NCI-H748 (cell line): ENCODE measurements around the gene MLXIP.
"Not testable (repeated sequence)": the region's sequence is repeated elsewhere in the genome, so short reads cannot be mapped to it uniquely, and the experiment has no call there.

ENCODE experiments used
- DNase-seq: peaks from one replicate; lab custom pipeline; 2025; ENCODE audit not compliant: unreplicated experiment; lab: John Stamatoyannopoulos, UW

MLXIP gene

DNA sequence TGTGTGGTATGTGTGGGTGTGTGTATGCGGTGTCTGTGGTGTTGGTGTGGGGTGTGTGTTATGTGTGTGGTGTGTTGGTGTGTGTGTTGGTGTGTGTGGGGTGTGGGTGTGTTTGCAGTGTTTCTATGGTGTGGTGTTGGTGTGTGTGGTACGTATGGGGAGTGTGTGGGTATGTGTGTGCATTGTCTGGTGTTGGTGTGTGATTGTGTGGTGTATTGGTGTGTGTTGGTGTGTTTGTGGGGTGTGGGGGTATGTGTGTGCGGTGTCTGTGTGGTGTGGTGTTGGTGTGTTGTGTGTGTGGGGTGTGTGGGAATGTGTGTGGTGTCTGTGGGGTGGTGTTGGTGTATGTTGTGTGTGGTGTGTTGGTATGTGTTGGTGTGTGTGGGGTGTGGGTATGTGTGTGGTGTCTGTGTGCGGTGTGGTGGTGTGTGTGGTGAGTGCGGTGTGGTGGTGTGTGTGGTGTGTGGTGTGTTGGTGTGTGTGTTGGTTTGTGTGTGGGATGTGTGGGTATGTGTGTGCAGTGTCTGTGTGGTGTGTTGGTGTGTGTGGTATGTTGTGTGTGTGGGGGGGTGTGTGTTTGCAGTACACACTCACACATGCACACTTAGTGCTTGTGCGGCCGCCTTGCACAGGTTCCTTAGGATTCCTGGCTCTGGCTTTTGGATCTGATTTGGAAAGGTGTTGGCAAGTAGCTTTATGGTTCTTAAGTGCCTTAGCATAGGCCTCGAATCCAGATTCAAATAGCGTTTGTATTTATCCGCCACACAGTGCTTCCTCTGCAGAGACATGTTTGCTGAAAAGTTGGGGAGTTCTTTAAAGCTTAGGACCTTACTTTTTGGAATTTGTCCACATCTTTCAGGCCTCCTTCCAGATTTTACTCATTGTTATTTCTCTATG, 16.4 kb downstream of the MLXIP start:
- peak; percentile 35 for DNase-seq

DNA sequence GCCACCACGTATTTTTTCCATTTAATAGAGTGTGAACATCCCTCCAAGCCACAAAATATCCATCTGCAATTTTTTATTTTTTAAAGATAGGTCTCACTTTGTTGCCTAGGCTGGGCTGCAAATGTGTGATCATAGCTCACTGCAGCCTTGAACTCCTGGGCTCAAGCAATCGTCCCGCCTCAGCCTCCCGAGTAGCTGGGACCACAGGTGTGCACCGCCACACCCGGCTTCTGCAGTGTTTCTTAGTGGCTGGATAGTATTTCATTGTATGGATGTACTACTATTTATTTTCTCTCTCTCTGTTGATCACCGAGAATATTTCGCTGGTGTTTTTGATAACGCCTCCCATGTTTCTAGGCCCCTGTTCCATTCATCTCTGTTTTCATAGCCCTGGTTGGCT, 17.5 kb downstream of the MLXIP start:
- DNase-seq: no peak

DNA sequence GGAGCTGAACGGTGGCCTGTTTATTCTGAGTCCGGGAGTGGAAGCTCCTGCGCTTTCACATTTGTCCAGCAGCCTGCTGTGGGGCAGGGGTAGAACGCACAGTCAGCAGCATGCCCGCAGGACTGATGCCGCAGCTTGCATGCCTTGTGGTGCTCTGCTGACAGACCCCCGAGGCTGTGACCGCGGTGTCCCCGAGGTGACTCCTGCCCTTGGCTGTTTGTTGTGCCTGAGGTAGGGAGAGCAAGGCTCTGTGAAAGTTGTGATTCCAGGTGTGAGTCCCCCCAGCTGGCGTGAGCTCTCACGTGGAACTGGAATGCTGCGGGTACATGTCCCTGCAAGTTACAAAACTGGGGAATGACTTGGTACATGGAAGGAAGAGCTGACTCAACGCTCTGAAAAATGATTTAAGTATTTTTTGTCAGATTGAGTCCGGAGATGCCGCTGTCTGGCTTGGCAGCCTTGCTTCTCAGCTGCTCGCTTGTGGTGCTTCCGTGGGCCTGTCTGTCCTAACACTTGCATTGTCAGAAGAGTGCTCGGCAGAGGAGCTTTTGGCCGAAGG, 18.1 kb downstream of the MLXIP start:
- no peak for DNase-seq

DNA sequence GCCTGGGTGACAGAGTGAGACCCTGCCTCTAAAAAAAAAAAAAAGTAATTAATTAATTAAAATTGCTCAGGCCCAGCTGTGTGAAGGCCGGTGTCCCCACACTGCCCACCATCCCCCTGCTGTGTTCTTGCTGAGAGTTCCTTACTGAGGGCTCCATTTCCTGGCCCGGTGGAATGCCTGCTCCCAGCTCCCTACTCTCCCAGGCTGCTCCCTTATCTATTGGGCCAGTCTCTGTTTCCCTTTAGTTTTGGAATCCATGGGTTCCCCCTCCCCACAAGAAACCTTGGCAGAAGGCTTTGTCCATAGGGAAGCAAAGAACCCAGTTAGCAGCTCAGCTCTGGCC, 19.0 kb downstream of the MLXIP start:
- no peak for DNase-seq

DNA sequence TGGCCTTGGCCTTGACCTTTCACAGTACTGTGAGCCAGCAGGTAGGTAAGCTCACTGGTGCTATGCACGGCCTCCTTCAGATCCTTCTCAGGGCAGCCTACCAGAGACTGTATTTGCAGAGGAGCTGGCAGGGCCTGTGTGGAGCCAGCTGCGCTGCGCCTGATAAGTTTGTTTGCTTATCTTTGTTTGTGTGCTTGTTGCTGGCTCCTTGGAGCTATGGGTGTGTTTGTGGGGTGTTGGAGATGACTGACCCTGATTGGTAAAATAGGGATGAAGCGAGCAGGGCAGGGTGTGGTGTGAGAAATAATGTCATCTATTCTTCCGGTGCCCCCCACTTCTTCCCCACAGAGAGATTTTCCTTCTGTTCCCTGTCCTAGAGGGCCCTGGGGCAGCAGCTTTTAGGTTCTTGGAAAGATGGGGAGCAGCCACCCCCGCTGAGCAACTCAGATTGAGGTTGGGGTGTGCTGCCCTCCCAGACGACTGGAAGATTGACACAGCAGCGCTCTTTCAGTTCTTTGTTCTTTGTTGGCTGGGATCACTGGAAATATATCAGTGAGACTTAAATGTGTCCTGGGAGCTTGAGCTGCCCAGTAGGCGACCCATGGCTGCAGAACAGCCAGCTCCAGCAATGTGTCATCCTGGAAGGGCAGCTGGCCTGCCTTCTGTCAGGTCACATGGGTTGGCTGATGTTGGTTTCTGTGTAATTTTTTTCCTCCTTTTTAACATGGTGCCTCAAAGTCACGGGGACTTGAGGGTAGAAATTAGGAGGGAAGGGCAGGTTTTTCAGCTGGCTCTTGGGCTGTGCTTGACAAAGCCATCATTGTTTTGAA, 19.6 kb downstream of the MLXIP start:
- DNase-seq: peak; percentile 65

DNA sequence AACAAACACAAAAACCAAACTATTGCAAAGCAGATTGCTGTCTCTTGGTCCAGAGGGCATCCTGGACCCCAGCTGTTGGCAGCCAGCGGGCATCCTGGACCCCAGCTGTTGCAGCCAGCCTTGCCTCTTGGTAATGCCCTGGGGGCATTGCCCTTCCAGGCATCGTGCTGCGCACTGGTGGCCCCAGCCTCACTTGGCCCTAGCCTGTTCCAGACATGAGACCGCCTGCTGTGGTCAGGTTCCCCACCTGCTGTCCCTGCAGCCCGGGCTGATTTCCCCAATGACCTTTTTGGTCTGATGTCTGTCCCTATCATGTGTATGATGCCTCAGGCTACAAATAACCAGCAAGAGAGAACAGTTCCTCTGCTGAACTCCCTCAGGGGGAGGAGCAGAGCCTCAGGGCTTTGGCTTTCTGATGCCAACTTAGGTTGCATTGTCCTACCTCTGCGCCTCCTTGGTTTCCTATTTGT, 20.8 kb downstream of the MLXIP start:
- no peak for DNase-seq

DNA sequence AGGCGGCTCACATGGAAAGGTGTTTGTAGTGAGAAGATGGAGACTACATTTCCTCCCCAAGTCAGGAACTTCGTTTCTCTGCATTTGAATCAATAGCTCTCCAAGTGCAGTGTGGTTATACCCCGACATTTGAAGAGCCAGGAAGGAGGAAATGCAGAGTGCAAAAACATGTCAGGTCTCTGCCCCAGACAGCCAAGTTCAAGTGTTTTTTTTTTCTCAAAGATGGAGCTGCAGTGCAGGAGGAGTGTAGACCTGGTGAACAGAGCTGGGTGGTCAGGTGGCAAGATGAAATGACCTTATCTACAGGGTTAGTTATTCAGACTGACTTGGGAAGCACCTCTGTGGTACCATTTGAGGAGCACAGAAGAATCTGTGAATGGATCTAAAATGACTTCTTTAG, 21.3 kb downstream of the MLXIP start:
- no peak for DNase-seq

DNA sequence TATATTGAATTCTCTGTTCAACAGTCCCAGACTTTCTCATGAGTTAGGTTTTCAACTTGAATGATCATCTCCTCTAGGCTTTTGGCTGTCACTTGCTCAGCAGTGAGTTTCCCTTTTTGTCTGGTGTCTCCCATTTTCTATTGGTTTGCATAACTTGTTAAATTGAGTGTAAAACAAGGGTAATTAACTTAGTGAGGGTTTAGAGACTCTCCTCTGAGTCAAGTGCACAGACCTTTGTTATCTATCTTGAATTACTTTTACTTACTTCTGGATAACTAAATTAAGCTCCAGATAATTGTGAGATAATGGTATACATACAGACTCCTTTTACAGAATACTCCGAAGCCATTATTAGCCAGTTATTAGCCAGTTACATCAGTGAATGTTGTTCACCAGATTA, 22.0 kb downstream of the MLXIP start:
- DNase-seq: no peak

DNA sequence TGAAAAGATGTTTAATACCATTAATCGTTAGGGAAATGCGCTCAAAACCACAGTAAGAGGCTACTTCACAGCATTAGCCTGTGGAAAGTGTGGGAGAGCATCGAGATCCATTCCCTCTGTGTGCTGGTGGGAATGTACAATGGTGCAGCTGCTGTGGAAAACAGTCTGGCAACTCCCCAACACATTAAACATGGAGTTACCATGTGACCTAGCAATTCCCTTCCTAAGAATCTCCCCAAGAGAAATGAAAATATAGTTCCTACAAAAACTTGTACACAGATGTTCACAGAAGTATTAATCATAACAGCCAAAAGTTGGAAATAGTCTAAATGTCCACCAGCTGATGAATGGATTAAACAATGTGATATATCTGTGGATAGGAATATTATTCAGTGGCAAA, 23.8 kb downstream of the MLXIP start:
- DNase-seq: no peak

DNA sequence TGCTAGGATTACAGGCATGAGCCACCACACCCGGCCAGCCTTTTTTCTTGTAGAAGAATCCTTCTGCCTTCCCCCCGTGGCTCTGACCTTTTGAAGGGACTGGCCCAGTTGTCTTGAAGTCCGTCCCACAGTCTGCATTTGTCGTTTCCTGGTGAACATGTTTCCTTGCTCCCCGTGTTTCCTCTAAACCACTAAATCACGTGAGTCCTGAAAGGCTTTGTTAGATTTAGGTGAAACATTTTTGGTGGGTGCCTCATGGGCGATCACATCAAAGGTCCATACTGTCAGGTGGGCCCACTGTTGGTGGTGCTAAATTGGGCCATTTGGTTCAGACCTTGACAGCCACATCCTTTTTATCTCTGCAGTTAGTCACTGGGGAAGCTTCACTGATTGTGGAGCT, 26.3 kb downstream of the MLXIP start:
- no peak for DNase-seq

DNA sequence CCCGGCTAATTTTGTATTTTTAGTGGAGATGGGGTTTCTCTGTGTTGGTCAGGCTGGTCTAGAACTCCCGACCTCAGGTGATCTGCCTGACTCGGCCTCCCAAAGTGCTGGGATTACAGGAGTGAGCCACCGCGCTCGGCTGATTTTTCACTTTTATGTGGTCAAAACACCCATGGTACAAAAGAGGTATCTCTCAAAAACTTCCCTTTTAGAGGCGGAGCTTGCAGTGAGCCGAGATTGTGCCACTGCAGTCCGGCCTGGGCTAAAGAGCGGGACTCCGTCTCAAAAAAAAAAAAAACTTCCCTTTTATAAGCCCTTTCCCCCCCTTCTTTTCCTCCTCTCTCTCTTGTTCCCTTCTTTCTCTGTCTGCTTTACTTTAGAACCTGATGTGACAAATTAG, 26.9 kb downstream of the MLXIP start:
- DNase-seq: not testable (repeated sequence)

DNA sequence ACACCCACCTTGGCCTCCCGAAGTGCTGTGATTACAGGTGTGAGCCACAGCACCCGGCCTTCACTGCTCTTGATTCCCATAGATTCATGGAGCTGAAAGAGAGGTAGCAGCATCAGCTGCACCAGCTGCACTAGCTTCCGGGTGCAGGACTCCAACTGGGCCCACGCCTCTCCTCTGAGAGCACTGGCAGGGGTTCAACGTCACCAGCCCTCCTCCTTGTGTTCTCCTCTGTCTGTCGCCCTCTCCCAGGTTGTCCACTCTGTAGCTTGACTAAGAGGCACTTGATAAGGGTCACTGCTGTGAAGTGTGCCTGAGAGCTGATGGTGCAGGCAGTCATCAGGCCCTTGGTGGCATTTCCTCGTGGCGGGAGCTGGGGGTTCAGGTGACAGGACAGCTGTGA, 28.3 kb downstream of the MLXIP start:
- no peak for DNase-seq

DNA sequence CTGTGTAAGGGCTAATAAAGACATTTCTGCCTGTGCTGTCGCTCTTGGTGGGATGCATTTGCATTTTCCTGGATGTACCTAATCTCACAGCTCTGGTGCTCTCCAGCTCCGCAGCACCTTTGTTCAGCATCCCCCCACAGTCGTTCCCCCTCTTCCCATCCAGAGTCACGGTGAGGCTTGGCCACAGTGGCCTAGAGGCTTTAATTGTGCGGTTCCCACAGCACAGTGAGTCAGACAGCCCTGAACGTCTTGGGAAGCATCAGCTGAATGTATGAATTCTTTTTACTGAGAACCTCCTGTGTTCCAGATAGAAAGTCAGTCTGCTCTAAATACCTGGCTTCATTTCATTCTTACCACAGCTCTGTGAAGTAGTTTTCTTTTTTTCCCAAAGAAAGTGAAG, 28.7 kb downstream of the MLXIP start:
- DNase-seq: no peak

DNA sequence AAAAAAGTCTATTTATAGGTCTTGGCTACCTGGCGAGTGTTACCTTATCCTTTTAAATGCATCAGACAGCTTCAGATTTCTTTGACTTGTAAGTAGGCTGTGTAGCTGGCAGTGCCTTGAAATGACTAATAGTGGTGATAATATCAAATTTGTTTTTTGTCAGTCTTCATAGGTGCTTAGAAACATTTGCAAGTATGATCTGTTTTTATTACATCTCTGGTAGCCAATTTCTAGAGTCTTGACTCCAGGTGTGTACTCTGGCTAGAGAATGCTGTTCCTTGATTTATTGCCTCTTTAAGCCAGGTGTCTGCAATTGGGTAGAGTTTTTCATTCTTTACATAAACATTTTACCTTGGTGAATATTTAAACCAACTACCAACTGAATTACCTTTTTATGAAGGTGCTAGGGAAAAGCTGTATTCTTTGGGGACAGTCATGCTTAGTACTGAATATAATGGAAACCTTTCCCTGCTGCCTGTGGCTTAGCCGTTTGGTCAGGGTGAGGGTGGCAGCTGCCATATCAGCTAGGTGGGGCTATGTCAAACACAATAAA, 32.6 kb downstream of the MLXIP start:
- no peak for DNase-seq

DNA sequence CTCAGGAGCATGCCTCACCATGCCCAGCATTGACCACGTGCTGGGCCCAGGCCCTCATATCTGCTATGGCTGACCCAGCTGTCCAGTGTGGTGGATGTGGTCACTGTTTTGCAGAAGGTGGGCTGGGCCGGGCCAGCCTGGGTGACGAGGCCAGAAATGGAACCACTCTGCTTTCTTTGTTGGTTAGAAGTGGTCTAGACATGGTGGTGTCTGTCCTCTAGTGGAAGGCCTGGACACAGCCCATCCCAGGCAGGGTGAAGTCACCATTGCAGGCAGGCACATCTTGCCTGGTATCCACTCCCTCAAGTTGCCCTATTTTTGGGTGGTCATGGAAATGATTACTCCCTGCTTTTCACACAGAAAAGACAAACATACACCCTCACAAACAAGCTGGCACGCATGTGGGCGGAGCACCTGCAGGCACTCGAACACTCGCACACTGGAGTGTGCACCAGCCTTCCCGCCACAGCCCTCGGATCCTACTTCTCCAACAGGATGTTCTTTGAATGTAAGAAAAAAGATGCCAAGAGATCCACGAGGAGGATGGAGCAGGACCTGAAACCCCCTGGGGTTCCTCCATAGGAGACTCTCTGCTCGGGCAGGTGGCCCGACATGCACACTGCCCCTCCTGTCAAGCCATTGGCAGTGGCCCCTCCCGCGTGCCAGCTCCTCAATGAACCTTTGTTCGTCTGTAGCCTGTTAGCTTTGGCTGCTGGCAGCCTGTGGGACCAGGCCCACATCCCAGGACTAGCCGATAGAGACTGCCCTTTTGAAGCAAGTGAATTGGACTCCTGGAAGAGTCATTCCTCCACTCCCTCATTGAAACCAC, 38.4 kb downstream of the MLXIP start:
- no peak for DNase-seq

DNA sequence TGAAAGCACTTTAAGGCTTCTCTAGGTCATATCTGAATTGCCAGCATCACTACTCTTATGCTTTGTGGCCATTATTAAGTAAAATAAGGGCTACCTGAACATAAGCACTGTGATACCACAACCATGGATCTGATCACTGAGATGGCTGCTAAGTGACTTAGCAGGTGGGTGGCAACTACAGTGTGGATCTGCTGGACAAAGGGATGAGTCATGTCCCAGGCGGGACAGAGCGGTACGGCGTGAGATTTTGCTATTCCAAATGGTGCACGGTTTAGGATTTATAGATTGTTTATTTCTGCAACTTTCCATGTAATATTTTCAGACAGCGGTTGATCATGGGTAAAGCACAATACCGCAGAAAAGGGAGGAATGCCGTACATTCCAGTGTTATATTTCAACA, 39.4 kb downstream of the MLXIP start:
- DNase-seq: no peak

DNA sequence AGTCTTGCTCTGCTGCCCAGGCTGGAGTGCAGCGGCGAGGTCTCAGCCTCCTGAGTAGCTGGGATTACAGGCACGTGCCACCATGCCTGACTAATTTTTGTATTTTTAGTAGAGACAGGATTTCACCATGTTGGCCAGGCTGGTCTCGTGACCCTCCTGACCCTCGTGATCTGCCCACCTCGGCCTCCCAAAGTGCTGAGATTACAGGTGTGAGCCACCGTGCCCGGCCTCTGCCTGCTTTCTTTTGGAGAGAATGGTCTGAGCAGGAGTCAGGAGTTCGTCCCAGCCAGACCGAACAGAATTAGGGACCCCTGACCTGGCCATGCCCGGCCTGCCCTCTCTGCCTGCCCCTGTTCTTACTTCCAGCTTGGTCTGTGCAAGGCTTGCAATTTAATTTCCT, 42.8 kb downstream of the MLXIP start:
- DNase-seq: not testable (repeated sequence)

DNA sequence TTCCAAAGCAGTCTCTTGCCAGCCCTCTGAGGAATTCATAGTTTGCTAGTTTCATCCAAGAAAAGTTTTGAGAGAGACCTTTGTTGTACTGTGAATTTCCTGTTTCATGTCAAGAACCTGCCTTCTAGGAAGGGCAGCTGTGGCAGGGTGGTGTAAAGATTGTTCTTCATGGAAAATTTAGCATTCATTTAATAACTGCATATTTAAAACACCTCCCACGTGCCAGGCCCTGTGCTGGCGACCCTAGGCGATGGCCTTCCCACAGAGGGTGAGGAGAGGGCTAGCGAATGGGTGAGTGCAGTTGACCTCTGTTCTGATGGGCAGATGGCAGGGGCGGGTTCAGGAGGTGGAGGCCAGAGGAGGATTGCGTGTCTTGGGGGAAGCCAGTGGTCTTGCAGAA, 43.2 kb downstream of the MLXIP start:
- no peak for DNase-seq

DNA sequence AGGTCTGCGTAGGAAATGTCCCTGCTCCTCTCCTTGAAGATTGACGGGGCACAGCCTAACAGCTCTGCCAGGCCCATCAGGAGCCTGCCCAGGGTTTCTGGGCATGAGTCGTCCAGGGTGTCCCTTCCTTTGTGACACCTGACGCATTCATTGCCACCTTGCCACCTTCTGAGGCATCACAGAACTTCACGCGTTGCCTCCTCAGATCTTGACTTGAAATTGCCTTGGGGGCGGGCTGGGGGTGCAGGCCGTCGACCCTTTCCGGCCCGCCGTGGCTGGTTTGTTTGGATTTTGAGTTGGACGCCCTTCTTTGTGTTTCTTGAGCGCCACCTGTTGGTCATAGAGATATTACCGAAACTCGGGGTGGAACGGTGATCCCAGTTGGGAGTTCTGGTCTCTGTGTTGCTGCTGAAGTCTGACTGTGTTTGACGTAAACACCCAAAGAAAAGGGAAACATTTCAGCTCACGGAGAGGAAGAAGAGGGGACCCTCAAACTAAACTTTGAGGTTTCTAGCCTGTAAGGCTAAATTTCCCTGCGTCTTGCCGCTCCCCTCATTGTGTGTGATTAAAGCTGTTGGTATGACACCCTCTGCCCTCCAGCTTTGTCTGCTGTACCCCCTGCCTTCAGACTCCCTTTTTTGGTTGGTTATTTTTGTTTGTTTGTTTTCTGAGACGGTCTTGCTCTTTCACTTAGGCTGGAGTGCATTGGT, 44.6 kb downstream of the MLXIP start:
- DNase-seq: peak; percentile 55

DNA sequence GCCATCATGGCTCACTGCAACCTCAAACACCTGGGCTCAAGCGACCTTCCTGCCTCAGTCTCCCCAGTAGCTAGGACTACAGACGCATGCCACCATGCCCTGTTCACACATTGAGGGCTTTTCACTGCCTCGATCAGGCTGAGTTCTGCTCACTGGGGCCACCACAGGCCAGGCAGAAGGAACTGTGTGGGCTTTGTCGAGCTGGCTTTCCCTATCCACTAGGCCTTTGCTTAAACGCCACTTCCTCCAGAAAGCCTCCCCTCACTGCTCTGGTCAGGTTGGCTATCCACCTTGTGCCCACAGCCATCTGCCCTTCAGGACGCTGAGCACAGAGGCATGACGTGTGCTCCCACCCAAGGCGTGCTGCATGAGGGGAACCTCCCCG, 45.2 kb downstream of the MLXIP start:
- no peak for DNase-seq
